HTERT RPE-1 (cell line): ENCODE data around the gene HSPA5.
"Not testable (repeated sequence)": the region's sequence is repeated elsewhere in the genome, so short reads cannot be mapped to it uniquely, and the experiment has no call there.

Experiments
- in situ Hi-C: fragments of 300-500 bp; cut with MboI; formaldehyde crosslinking; loops from 4 replicates; pipeline ENCODE4 v1.14.3; 2020; ENCODE audit warnings: low sequenced_read_pairs

HSPA5 gene

DNA sequence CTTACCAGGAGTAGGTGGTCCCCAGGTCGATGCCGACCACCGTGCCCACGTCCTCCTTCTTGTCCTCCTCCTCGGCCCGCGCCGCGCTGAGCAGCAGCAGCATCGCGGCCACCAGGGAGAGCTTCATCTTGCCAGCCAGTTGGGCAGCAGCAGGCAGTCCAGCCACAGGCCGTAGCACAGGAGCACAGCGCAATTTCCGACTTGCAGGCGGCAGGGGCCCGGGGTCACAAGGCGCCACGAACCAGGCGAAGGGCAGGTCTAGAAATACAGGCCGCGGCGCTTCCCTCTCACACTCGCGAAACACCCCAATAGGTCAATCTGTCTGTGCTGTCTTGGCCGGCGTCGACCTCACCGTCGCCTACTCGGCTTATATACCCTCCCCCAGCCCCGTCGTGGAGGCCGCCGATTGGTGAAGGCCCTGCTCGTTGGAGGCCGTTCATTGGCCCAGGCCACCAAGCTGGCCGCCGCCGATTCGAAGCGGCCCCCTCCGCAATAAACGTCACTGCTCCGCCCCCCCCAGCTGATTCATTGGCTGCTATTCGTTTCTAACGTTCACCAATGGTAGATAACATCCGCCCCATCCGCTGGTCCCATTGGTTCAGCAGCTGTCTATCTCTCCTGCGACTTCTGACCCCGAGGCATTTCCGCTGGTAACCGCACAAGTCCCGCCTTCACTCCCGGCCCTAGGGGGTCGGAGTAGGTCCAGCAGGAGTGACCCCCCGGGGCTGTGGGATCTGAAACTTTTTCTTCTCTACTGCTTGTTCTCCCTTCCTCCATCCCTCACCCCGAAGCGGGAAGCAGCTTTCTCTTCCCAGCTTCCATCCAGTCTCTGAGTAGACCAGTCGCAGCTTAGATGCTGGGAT lies at the start of gene HSPA5:
HSPA5 (minus strand) TSS at position 344 of the 863 bp plus-strand sequence; CDS start at position 127, 217 bp downstream.
- in situ Hi-C loops = no loop called here

GRCh38 chr9:125286935-125287433 lies 45.8 kb upstream of the HSPA5 start:
- in situ Hi-C loops = not testable (repeated sequence)

DNA sequence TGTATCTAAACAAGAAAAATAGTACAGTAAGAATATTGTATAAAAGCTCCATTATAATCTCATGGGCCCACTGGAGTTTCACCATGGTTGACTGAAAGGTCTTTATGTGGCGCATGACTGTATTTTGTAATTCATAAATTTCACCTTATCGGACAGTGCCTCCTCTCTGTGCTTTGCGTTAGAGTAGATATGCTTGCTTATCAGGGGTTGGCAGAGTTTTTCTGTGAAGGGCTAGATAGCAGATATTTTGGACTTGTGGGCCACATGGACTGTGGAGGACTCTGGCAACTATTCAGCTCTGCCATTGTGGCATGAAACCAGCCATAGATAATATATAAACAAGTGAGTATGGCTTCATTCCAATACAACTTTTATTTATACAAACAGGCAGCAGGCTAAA lies 43.7 kb upstream of the HSPA5 start:
- in situ Hi-C loops = no loop called here

DNA sequence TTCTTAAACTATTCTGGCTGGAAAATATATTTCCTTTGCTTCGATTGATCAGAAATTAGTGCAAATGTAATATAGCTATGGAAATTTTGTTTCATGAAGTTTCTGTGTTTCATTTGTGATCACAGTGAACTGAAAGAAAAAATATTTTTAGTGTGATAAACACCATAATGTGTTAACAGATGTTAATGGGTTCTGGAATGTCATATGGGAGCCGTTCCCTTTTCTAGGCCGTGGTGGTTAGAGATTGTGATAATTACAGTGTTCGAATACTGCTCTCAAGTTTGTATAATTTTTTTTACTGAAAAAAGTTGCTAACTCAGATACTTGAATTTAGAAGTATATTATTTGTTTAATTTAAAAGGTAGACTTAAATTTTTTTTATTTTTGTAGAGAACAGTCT lies 39.8 kb upstream of the HSPA5 start:
- in situ Hi-C loops = no loop called here

DNA sequence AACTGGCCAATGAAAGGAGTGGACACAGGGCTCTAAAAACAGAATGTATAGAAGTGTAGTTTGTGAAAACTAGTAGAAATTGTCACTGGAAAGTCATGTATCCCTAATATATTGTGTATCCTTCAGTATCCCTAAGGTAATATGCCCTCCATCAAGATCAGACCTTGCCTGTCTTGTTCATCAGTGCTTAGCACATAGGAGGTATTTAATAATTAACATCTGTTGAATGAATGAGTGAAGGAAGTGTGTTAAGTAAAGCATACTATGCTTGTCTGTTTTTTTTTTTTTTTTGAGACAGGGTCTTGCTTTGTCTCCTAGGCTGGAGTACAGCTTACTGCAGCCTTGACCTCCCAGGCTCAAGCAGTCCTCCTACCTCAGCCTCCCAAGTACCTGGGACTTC lies 36.3 kb upstream of the HSPA5 start:
- in situ Hi-C loops = no loop called here

DNA sequence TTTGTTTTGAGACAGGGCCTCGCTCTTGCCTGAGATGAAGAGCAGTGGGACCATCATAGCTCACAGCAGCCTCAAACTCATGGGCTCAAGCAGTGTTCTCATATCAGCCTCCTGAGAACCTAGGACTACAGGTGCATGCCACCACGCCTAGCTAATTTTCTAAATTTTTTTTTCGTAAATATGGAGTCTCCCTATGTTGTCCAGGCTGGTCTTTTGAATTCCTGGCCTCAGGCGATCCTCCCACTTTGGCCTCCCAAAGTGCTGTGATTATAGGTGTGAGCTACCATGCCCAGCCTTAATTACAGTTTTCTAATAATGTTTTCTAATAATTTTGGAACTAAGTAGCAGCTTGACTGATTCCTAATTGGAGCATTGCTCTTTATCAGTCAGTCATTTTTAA lies 35.6 kb upstream of the HSPA5 start:
- in situ Hi-C loops = no loop called here

GRCh38 chr9:125272697-125273096 lies 31.6 kb upstream of the HSPA5 start:
- in situ Hi-C loops = no loop called here

DNA sequence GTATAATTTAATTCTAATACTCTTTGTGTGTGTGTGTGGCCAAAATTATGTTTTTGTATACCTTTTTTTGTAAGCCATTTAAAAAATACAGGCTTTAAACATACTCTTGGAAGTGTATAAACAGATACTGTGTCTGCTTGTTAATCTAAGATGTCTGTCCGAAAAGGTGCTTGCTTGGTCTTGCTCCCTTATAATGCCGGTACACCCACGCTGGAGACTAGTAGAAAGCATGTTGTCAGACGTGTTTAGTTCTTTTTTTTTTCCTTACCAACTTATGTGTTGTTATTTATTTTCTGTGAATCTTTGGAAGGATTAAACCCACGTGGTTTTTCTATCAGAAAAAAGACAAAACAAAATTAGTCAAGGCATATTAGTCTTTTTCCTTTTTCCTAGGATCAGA lies 29.9 kb upstream of the HSPA5 start:
- in situ Hi-C loops = no loop called here

GRCh38 chr9:125269014-125269397 lies 27.9 kb upstream of the HSPA5 start:
- in situ Hi-C loops = no loop called here

GRCh38 chr9:125268394-125269013 lies 27.4 kb upstream of the HSPA5 start:
- in situ Hi-C loops = no loop called here

- in situ Hi-C loops = not testable (repeated sequence)
Observed at GRCh38 chr9:125264068-125264467, 22.9 kb upstream of the HSPA5 start.

DNA sequence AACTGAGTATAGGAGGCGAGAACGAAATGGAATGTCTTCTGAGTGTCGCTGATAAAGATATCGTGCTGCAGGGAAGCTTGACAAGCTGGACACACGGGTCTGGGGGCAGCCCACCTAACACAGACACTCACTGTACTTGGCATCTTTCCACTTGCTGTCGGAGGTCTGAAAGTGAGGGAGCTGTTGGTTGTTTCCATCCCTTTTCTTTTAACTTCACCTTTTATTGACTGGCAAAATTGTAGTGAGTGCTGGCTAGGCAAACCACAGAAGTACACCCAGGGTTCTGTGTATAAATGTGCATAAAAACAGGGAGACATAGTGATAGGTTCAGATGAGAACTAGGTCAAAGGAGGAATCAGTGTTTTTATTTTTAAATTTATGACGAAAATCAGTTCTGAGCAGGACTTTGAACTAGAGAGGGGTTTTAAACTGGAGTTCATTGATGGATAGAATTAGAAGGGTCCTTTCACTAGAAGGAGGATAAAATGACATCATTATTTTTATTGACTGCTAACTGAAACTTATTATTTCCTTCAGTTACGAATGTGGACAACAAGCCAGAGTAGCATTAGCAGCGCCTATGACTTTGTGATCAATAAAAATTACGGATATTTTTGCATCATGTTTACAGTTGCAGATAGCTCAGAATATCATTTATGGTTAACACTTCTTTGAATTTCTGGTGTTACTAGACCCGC lies 21.3 kb upstream of the HSPA5 start:
- in situ Hi-C loops = no loop called here

GRCh38 chr9:125261501-125262293 lies 20.6 kb upstream of the HSPA5 start, which contains the start of gene GAPVD1:
Gene GAPVD1, plus strand, starts transcription at chr9:125261826. Its CDS starts 37,096 bp downstream, at chr9:125298922.
- in situ Hi-C loops = no loop called here

DNA sequence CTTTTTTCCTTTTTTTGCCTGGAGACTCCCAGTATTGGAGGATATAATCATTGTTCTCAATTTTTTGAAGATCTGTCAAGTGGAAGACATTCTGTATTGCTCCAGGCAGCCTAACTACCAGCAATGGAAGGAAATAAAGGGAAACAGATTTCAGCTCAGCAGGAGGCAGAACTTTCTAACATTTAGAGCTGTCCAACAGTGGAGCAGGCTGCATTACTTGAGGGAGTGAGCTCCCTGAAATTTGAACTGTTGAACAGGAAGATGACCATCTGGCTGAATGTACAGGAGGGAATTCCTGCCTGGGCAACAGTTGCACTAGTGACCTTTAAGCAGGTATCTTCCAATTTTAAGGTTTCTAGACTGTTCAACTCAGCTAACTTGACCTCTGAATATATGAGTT lies 19.4 kb upstream of the HSPA5 start:
- in situ Hi-C loops = no loop called here

DNA sequence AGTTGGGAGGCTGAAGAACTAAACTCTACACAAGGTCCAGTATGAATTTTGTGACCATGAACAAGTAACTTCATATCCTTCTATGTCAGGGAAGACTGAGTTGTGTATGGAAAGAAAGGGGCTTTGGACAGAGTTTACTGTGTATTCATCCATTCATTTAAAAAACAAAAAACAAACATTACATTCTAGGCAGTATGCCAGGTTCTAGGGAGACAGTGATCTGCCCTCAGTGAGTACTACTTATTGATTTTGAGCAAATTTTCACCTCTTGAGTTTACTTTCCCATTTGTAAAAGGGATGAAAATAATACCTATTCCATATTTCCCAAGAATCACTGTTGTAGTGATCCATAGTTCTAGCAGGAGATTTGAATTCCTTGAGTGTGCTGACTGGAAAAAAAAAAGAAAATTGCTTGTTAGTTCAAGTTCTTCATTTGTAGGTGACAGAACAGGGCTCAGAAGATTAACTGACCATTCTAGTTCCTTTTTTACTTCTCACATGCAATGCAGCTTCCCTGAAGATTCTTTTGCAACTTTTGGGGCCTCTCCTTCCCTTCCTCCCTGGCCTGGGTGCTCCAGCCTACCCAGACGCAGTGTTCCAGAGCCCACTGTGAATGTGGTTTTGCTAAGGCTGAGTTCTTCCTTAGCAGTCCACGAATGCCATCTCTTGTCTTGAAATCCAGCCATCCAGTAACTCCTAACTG lies 17.8 kb upstream of the HSPA5 start:
- in situ Hi-C loops = no loop called here

DNA sequence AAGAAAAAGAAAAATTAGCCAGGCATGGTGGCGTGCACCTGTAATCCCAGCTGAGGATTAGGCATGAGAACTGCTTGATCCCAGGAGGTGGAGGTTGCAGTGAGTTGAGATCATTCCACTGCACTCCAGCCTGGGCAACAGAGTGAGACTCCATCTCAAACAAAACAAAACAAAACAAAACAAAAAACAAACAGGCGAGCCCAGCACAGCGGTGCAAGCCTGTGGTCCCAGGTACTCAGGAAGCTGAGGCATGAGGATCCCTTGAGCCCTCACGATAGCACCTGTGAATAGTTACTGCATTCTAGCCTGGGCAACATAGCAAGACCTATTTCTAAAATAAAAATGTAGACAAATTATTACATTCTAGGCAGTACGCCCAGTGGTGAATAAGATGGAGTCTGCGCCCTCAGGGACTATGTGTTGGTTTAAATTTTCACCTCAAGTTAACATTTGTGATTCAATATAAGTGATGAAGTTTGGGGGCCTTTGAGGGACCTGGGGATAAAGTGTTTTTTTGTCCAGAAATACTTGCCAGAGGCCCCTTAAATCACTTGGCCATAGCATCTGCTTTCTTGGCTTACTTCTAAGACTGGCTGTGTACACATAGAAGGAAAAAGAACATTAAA lies 17.1 kb upstream of the HSPA5 start:
- in situ Hi-C loops = no loop called here

- in situ Hi-C loops = no loop called here
Observed at GRCh38 chr9:125255781-125256391, 14.7 kb upstream of the HSPA5 start.

DNA sequence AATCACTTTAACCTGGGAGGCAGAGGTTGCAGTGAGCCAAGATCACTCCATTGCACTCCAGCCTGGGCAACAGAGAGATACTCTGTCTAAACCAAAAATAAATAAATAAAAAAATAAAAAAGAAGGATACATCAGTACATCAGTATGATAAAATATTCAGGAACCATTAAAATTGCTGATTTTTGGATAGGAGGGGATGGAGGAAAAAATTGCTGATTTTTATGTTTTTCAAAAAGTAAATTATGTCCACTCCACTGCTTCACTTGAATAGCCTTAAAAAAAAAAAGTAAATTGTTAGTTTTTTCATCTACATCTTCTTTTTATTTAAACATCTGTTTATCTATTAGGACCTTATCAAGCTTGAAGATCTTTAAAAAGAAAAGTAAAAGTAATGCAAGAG lies 13.1 kb upstream of the HSPA5 start:
- in situ Hi-C loops = no loop called here

DNA sequence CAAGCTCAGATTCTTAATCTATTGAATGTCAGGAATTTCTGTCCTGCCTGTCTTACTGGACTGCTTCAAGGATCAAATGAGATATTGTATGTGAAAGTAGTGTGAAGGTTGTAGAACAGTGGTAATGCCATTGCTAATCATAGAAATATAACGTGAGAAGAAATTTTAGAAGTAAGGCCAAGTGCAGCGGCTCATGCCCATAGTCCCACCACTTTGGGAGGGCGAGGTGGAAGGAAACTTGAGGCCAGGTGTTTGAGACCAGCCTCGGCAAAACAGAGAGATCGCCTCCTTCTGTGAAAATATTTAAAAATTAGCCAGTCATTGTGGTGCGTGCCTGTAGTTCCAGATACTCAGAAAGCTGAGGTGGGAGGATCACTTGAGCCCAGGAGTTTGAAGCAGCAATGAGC lies 5.1 kb upstream of the HSPA5 start:
- in situ Hi-C loops = no loop called here
